Body of pancreas (tissue), 4 donors: ENCODE measurements around the gene CCM2. TPM values are rescaled to one million over a fixed set of nuclear protein-coding genes. Genes with fewer than 3 reads are reported as not detected.

ENCODE experiments used
- ATAC-seq: fragments of 150-250 bp; one replicate; pipeline ENCODE4 v1.9.1; 2016
- DNase-seq, 4 donors: peaks; one replicate each; pipeline ENCODE4 v3.0.0-alpha.2; 2019
- H3K27ac ChIP-seq, 4 donors: fragments of 200-600 bp; sonication (generic); 1 replicate in 3 of 4; 2 replicates in 1 of 4; pipeline versions ENCODE4 v1.5.1 to v1.6.1; 2016 to 2019; ENCODE audit warnings: mild to moderate bottlenecking in 1 of 4, mixed read lengths in 1 of 4, moderate library complexity in 1 of 4
- H3K27me3 ChIP-seq, 2 donors: fragments of 200-600 bp; sonication (generic); one replicate each; pipeline ENCODE4 v1.6.0; 2016; ENCODE audit warnings: mild to moderate bottlenecking in 1 of 2
- H3K36me3 ChIP-seq, 2 donors: fragments of 200-600 bp; sonication (generic); replicated peaks in 1 of 2; 2 replicates each; pipeline ENCODE4 v1.5.1; 2016; ENCODE audit warnings: low read depth in 2 of 2; ENCODE audit not compliant: insufficient read depth in 1 of 2
- H3K4me1 ChIP-seq: fragments of 200-600 bp; sonication (generic); one replicate; pipeline ENCODE4 v1.6.0; 2016
- H3K4me3 ChIP-seq, 2 donors: fragments of 200-600 bp; sonication (generic); 1 replicate in 1 of 2; 2 replicates in 1 of 2; pipeline ENCODE4 v1.5.1; 2016 to 2019
- H3K9me3 ChIP-seq, 3 donors: fragments of 200-600 bp; sonication (generic); 1 replicate in 2 of 3; 2 replicates in 1 of 3; pipeline ENCODE4 v1.5.1; 2016
- POLR2A ChIP-seq, 3 donors: fragments of 450-650 bp; IDR thresholded peaks; one replicate each; pipeline ENCODE4 v1.6.1; 2016; ENCODE audit warnings: antibody characterized with exemption in 3 of 3, mild to moderate bottlenecking in 2 of 3
- WGBS, 2 donors: methylation state at CpG; one replicate each; pipeline ENCODE4 v1.1.5; 2017; 5-methylcytosine and 5-hydroxymethylcytosine counted together
- intact Hi-C: fragments of 100-400 bp; cut with DNase I; formaldehyde crosslinking; loops from one replicate; pipeline ENCODE4 v1.15.1; 2023
- total RNA-seq, 2 donors: library from RNA; depleted of rRNA; stranded (reverse); fragments of >200 nt; gene quantifications; one replicate each; pipeline ENCODE4 v1.1.0, GENCODE V29; 2016
- TF ChIP-seq, protein P1 (sequence below), 7 experiments: fragments of 450-650 bp in 4 of 7; fragments of 200-600 bp in 3 of 7; sonication (generic) in 3 of 7; IDR thresholded peaks; one replicate each; pipeline ENCODE4 v1.5.1; 2016 to 2019; ENCODE audit warnings: antibody characterized with exemption in 7 of 7

CCM2 gene
- total RNA-seq, 2 donors from 2014 or later = 19.4 to 22.3 TPM

DNA sequence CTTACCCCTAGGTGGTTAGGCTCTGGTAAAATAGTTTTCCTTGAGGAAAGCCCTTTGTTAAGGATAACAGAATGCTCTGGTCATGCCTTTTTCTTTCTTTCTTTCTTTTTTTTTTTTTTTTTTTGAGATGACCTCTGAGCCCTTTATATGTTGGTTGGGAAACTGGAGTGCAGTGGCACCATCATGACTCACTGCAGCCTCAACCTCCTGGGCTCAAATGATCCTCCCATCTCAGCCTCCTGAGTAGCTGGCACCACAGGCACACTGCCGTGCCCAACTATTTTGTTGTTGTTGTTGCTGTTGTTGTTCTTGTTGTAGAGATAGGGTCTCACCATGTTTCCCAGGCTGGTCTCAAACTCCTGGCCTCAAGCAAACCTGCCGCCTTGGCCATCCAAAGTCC lies 61.4 kb downstream of the CCM2 start:
- intact Hi-C loops = no loop called here
- 94 to 95% methylated on average over 2 of the region's 2 CpGs for WGBS, 2 donors
- no peak overlapping the region for H3K4me3 ChIP-seq
- H3K4me1 ChIP-seq = no peaks in the 10 kb centered on the region
- TF ChIP-seq, protein P1, sequence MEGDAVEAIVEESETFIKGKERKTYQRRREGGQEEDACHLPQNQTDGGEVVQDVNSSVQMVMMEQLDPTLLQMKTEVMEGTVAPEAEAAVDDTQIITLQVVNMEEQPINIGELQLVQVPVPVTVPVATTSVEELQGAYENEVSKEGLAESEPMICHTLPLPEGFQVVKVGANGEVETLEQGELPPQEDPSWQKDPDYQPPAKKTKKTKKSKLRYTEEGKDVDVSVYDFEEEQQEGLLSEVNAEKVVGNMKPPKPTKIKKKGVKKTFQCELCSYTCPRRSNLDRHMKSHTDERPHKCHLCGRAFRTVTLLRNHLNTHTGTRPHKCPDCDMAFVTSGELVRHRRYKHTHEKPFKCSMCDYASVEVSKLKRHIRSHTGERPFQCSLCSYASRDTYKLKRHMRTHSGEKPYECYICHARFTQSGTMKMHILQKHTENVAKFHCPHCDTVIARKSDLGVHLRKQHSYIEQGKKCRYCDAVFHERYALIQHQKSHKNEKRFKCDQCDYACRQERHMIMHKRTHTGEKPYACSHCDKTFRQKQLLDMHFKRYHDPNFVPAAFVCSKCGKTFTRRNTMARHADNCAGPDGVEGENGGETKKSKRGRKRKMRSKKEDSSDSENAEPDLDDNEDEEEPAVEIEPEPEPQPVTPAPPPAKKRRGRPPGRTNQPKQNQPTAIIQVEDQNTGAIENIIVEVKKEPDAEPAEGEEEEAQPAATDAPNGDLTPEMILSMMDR (IDR thresholded peaks at IDR 0.05) = no peak
- no peak for TF ChIP-seq POLR2A (IDR thresholded peaks at IDR 0.05)
- no peak overlapping the region for H3K27ac ChIP-seq
- H3K27me3 ChIP-seq = no peaks in the 10 kb centered on the region
- H3K36me3 ChIP-seq = no peaks in the 10 kb centered on the region
- no peak for DNase-seq
- no peaks in the 10 kb centered on the region for H3K9me3 ChIP-seq
- ATAC-seq = no peak

DNA sequence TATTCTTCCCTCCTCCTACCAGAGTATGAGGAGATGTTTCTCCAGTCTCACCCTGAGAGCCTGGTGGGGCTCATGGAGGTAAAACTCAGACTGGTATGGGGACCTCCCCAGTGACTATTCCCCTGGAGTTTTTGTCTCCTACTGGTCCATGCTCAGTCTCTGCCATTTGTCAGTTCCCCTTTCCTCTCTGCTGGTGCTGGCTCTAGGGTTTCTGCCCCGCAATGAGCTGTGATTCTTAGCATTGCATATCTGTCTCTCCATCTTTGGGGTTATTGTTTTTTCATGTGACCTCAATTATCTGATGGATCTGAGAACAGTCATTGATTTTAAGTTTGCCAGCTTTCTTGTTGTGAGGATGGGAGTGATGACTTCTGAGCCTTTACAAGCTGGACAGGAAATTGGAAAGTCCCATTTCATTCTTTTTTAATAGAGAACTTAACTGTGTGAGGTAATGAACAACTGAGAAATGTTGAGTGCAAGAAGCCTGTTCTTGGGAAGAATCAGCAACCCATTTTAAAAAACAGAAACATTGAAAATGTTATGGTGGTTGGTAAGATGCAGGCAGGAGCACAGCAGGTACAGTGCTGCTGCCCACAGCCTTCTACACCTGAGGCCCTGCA lies 61.9 kb downstream of the CCM2 start:
- Histone ChIP-seq H3K27ac (no peak overlapping the region), H3K9me3 (no peaks in the 10 kb centered on the region), H3K4me1 (no peaks in the 10 kb centered on the region), H3K27me3 (no peaks in the 10 kb centered on the region), H3K36me3 (no peaks in the 10 kb centered on the region), H3K4me3 (no peak overlapping the region)
- ATAC-seq (no peak), DNase-seq (no peak)
- intact Hi-C loops = no loop called here
- 86 to 100% methylated on average over 1 of the region's 1 CpG for WGBS, 2 donors
- TF ChIP-seq, protein P1 (IDR thresholded peaks at IDR 0.05) = no peak
- no peak for TF ChIP-seq POLR2A (IDR thresholded peaks at IDR 0.05)

DNA sequence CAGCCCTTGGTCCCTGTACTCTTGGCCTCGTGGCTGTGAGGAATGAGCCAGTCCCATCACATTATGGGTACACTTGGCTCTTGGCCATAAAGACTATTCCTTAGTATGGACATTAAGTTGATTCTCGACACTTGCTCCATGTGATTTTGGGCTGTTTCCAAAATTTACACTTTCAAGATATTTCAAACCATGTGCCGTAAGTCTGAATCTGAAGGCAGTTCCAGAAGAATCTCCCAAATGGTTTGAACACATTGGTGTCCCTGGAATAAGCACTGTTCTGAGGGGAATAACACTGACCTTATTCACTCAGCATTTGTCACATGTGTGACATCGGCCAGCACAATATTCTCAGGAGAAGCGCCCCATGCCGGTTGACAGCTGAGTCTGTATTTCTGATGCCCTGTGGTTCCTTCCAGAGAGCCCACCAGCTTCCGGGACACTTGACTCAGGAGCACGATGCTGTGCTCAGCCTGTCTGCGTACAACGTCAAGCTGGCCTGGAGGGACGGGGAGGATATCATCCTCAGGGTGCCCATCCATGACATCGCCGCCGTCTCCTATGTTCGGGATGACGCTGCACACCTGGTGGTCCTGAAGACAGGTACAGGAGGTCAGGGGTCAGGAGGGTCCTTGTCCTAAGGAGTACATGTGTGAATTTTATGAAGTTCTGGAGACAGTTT lies 64.2 kb downstream of the CCM2 start:
- no peaks in the 10 kb centered on the region for H3K36me3 ChIP-seq
- TF ChIP-seq, protein P1 (IDR thresholded peaks at IDR 0.05) = no peak
- TF ChIP-seq POLR2A (IDR thresholded peaks at IDR 0.05) = no peak
- H3K27ac ChIP-seq = no peak overlapping the region
- no peak for ATAC-seq
- no peaks in the 10 kb centered on the region for H3K4me1 ChIP-seq
- WGBS, 2 donors = 88 to 90% methylated on average over 16 of the region's 16 CpGs
- no peaks in the 10 kb centered on the region for H3K27me3 ChIP-seq
- no peak overlapping the region for H3K4me3 ChIP-seq
- intact Hi-C loops = no loop called here
- DNase-seq = no peak
- H3K9me3 ChIP-seq = no peaks in the 10 kb centered on the region

DNA sequence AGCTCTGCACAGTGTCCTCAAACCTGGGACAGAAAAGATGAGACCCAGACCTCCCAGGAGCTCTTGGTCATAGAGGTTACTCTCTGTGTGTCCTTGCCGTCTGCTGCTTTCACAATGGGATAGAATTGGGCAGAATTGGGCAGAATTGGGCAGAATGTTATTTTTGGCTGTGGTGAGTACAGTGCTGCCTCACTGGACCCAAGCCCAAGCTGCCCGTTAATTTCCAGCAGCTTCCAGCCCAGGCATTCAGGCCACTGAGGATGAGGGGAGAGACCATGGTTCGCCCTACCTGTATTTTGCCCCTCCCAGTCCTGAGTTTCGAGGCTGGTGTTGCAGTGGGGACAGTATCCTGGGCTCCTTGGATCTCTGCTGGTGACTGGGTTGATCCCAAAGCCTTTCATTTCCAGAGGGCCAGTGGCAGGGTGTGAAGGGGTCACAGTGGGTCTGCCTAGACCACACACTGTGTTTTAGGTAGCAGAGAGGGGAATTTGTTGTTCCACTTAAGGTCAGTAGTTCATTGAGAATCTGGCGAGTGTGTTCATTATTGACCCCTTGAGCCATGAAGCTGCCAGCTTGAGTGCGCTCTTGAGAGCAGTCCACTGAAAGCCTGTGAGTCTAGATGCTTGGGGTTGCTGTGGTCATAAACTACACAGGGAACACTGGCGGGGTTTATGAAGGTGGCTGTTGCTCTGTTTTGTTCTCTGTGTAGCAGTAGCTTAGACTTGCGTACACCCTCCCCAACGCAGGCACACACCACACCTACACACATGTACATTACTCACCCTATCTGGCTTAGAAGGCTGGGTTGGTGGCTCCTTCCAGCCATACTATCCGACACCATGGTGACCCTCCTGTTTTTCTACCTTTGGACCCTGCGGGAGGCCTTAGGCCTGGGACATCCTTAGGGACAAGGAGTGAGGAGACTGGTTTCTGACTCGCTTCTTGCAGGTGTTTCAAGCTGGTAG lies 65.3 kb downstream of the CCM2 start:
- Histone ChIP-seq H3K4me1 (no peaks in the 10 kb centered on the region), H3K9me3 (no peaks in the 10 kb centered on the region), H3K4me3 (no peak overlapping the region), H3K27ac (no peak overlapping the region), H3K27me3 (no peaks in the 10 kb centered on the region), H3K36me3 (no peaks in the 10 kb centered on the region)
- no peak for TF ChIP-seq POLR2A (IDR thresholded peaks at IDR 0.05)
- TF ChIP-seq, protein P1 (IDR thresholded peaks at IDR 0.05) = no peak
- WGBS, 2 donors = 87 to 92% methylated on average over 10 to 12 of the region's 12 CpGs
- no peak for ATAC-seq
- no peak for DNase-seq
- intact Hi-C loops = no loop called here
